GM12892 (cell line): ENCODE data around the gene LYRM4.

Source experiments
- POLR2A ChIP-seq: IDR thresholded peaks from 2 replicates; pipeline ENCODE4 v1.6.1; 2011; ENCODE audit warnings: low read depth, low read length, control low read depth
- POLR2AphosphoS5 ChIP-seq: IDR thresholded peaks from 2 replicates; pipeline ENCODE4 v1.6.1; 2011; ENCODE audit warnings: low read depth, low read length, control low read depth
- TAF1 ChIP-seq: IDR thresholded peaks from 2 replicates; pipeline ENCODE4 v1.6.1; 2011; ENCODE audit warnings: low read depth, mild to moderate bottlenecking, control low read depth, low read length, borderline replicate concordance

DNA sequence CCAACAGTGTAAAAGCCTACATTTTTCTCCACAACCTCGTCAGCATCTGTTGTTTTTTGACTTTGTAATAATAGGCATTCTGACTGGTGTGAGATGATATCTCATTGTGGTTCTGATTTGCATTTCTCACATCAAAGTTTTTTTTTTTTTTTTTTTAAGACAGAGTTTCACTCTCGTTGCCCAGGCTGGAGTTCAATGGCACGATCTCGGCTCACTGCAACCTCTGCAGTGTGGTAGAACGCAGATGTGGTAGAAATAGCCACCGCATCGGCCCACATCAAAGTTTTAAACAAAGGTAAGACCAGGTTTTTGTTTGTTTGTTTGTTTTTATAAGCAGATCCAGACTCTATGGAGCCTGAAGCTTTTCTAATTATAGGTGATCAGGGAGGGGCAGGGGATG is 188.3 kb downstream of the LYRM4 start:
- TF ChIP-seq POLR2A (no peak), TAF1 (no peak), POLR2AphosphoS5 (no peak)
